Endothelial cell of umbilical vein (primary cell): ENCODE results near the gene HNRNPL. TPM values are rescaled to one million over a fixed set of nuclear protein-coding genes. Genes with fewer than 3 reads are reported as not detected.

Source experiments
- BruUV-seq: library from RNA; stranded (reverse); fragments of 400-500 nt; replicated peaks from 2 replicates; lab custom pipeline; 2021; lab: Mats Ljungman, UMichigan
- CTCF ChIA-PET: fragments of 300-600, 350-600 bp; sonication (Branson Sonifier 250); formaldehyde crosslinking; loops from one replicate; lab custom pipeline; 2021; ENCODE audit warnings: antibody characterized with exemption, inconsistent platforms; lab: Charles Lee
- POLR2A ChIA-PET: fragments of 300-600, 350-600 bp; sonication (Branson Sonifier 250); formaldehyde crosslinking; loops from one replicate; lab custom pipeline; 2021; ENCODE audit warnings: antibody characterized with exemption, inconsistent platforms; lab: Charles Lee
- DNase-seq: peaks from one replicate; pipeline ENCODE4 v3.0.0-alpha.2; 2011; ENCODE audit warnings: low read depth, low spot score
- FAIRE-seq: peaks from 2 replicates; lab custom pipeline; 2011; peaks lifted over from hg19 to GRCh38; lab: Jason Lieb, UNC
- H2AFZ ChIP-seq: 2 replicates; pipeline ENCODE4 v1.6.0; 2012; ENCODE audit warnings: low read depth, low read length, control low read depth, inconsistent platforms
- H3K27ac ChIP-seq: 2 replicates; pipeline ENCODE4 v1.5.1; 2011; ENCODE audit warnings: low read depth, mild to moderate bottlenecking, control low read depth, low read length, moderate library complexity; ENCODE audit not compliant: insufficient read depth
- H3K27me3 ChIP-seq, 2 experiments: 2 replicates each; pipeline versions ENCODE4 v1.6.0 to v1.6.1; 2011; ENCODE audit warnings: low read length in 2 of 2, mixed read lengths in 1 of 2; ENCODE audit not compliant: control insufficient read depth in 2 of 2, insufficient read depth in 2 of 2
- H3K36me3 ChIP-seq, 2 experiments: 2 replicates in 1 of 2; 3 replicates in 1 of 2; pipeline ENCODE4 v1.5.1; 2011; ENCODE audit warnings: low read length in 2 of 2, mild to moderate bottlenecking in 1 of 2, moderate library complexity in 1 of 2; ENCODE audit not compliant: control insufficient read depth in 2 of 2, insufficient read depth in 2 of 2; ENCODE audit errors: extremely low read depth in 1 of 2
- H3K4me1 ChIP-seq: 3 replicates; pipeline ENCODE4 v1.5.1; 2011; ENCODE audit warnings: mild to moderate bottlenecking, low read length; ENCODE audit not compliant: control insufficient read depth, insufficient read depth; ENCODE audit errors: extremely low read depth
- H3K4me2 ChIP-seq: 2 replicates; pipeline ENCODE4 v1.6.1; 2011; ENCODE audit warnings: low read length, control low read depth, mixed read lengths; ENCODE audit not compliant: insufficient read depth
- H3K4me3 ChIP-seq, 3 experiments: fragments of 200-600 bp in 1 of 3; sonication (generic), shearing (Covaris generic) in 1 of 3; replicated peaks in 1 of 3; 2 replicates each; pipeline ENCODE4 v1.5.1; 2011 to 2016; ENCODE audit warnings: control low read depth in 3 of 3, low read length in 3 of 3, mild to moderate bottlenecking in 2 of 3, inconsistent platforms in 1 of 3, low read depth in 1 of 3, moderate library complexity in 1 of 3; ENCODE audit not compliant: insufficient read depth in 1 of 3
- H3K79me2 ChIP-seq: 2 replicates; pipeline ENCODE4 v1.6.0; 2012; ENCODE audit warnings: low read length, inconsistent platforms; ENCODE audit not compliant: control insufficient read depth, insufficient read depth
- H3K9ac ChIP-seq: replicated peaks from 2 replicates; pipeline ENCODE3; 2011; ENCODE audit warnings: low read length, control low read depth; ENCODE audit not compliant: insufficient read depth; ENCODE audit errors: extremely low read depth
- H3K9me1 ChIP-seq: replicated peaks from 3 replicates; pipeline ENCODE4 v1.6.0; 2011; ENCODE audit warnings: mild to moderate bottlenecking, low read length; ENCODE audit not compliant: control insufficient read depth, insufficient read depth; ENCODE audit errors: extremely low read depth
- H3K9me3 ChIP-seq: replicated peaks from 2 replicates; pipeline ENCODE4 v1.5.1; 2012; ENCODE audit warnings: low read length, inconsistent platforms; ENCODE audit not compliant: control insufficient read depth, insufficient read depth
- H4K20me1 ChIP-seq: replicated peaks from 2 replicates; pipeline ENCODE3; 2011; ENCODE audit warnings: mild to moderate bottlenecking, low read length; ENCODE audit not compliant: control insufficient read depth, insufficient read depth; ENCODE audit errors: extremely low read depth
- GATA2 ChIP-seq: IDR thresholded peaks from 2 replicates; pipeline ENCODE4 v1.7.0; 2011; ENCODE audit warnings: low read depth, mild to moderate bottlenecking, moderate library complexity, mixed read lengths, low read length; ENCODE audit not compliant: insufficient read length, insufficient read depth
- JUN ChIP-seq: IDR thresholded peaks from 2 replicates; pipeline ENCODE4 v1.6.1; 2011; ENCODE audit warnings: borderline replicate concordance, low read depth; ENCODE audit not compliant: insufficient read length, insufficient read depth
- MAX ChIP-seq: IDR thresholded peaks from 2 replicates; pipeline ENCODE4 v1.6.1; 2011; ENCODE audit not compliant: insufficient read depth, insufficient read length
- MYC ChIP-seq: IDR thresholded peaks from one replicate; pipeline ENCODE4 v1.6.1; 2011; ENCODE audit warnings: mild to moderate bottlenecking, low read depth, low read length
- POLR2A ChIP-seq: IDR thresholded peaks from 2 replicates; pipeline ENCODE4 v1.6.1; 2012; ENCODE audit warnings: low read depth, mild to moderate bottlenecking, control low read depth, low read length
- POLR2AphosphoS5 ChIP-seq: IDR thresholded peaks from 2 replicates; pipeline ENCODE4 v1.6.1; 2012; ENCODE audit warnings: low read depth, mild to moderate bottlenecking, control low read depth, low read length, moderate library complexity; ENCODE audit not compliant: insufficient read depth
- dilution Hi-C: fragments of 300-500 bp; cut with MboI; formaldehyde crosslinking; loops from one replicate; pipeline ENCODE4 v1.15.0; 2019; ENCODE audit warnings: low sequenced_read_pairs; ENCODE audit not compliant: extremely low pct_ligation_motif_present
- intact Hi-C: fragments of 100-400 bp; cut with micrococcal nuclease; formaldehyde crosslinking; loops from one replicate; pipeline ENCODE4 v1.10.0; 2022
- polyA plus RNA-seq, 4 experiments: library from polyadenylated mRNA; depleted of rRNA in 3 of 4; stranded (reverse) in 3 of 4; unstranded in 1 of 4; fragments of >200 nt; gene quantifications; 2 replicates each; pipeline versions ENCODE4 v1.2.1 to v1.2.3, GENCODE V29; 2011 to 2012; ENCODE audit warnings: missing spikeins in 1 of 4
- total RNA-seq: library from RNA; stranded (reverse); gene quantifications from 2 replicates; pipeline ENCODE4 v1.2.3, GENCODE V29; 2021
- TF ChIP-seq, protein P1 (sequence below), 2 donors: IDR thresholded peaks; 1 replicate in 1 of 2; 2 replicates in 1 of 2; pipeline ENCODE4 v1.5.1; 2011; ENCODE audit warnings: low read length in 2 of 2, mild to moderate bottlenecking in 2 of 2, moderate library complexity in 2 of 2, control low read depth in 1 of 2, inconsistent platforms in 1 of 2, low read depth in 1 of 2; ENCODE audit not compliant: insufficient read depth in 1 of 2; ENCODE audit errors: extremely low read depth in 1 of 2

Gene HNRNPL
- total and polyA plus RNA-seq, 2 donors (not counting 3 experiments of a cell fraction or from before 2014, with no cell fraction given), result 305 to 451 TPM

- H4K20me1 ChIP-seq, result no peaks in the 10 kb centered on the region
- no peaks in the 10 kb centered on the region for H3K9me3 ChIP-seq
- no peaks in the 10 kb centered on the region for H3K9me1 ChIP-seq
- H3K4me2 ChIP-seq, result no peak overlapping the region
- no peak overlapping the region for H2AFZ ChIP-seq
- no peak overlapping the region for H3K9ac ChIP-seq
- CTCF ChIA-PET, result interaction anchor here (0.8 to 1.5 kb wide), 2 partner anchors 28 to 46 kb away, joined by 3 read pairs; no protein-coding TSS in a partner anchor
- no TSS peak for BruUV-seq
- TF ChIP-seq POLR2AphosphoS5, result no peak
- TF ChIP-seq JUN, result no peak
- TF ChIP-seq, protein P1, sequence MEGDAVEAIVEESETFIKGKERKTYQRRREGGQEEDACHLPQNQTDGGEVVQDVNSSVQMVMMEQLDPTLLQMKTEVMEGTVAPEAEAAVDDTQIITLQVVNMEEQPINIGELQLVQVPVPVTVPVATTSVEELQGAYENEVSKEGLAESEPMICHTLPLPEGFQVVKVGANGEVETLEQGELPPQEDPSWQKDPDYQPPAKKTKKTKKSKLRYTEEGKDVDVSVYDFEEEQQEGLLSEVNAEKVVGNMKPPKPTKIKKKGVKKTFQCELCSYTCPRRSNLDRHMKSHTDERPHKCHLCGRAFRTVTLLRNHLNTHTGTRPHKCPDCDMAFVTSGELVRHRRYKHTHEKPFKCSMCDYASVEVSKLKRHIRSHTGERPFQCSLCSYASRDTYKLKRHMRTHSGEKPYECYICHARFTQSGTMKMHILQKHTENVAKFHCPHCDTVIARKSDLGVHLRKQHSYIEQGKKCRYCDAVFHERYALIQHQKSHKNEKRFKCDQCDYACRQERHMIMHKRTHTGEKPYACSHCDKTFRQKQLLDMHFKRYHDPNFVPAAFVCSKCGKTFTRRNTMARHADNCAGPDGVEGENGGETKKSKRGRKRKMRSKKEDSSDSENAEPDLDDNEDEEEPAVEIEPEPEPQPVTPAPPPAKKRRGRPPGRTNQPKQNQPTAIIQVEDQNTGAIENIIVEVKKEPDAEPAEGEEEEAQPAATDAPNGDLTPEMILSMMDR (IDR thresholded peaks at IDR 0.05; ENCODE audit: extremely low read depth in 1 of 2, insufficient read depth in 1 of 2, low read depth in 1 of 2, low read length in 2 of 2), result no peak
- no peak for TF ChIP-seq GATA2
- no peak for TF ChIP-seq POLR2A
- TF ChIP-seq MYC, result no peak
- TF ChIP-seq MAX, result no peak
- no peak for FAIRE-seq
- POLR2A ChIA-PET, result interaction anchor here (0.9 to 1.2 kb wide), 2 partner anchors 8 to 9 kb away, joined by 3 read pairs; partner anchors contain the start of gene ECH1
- H3K27me3 ChIP-seq, result no peaks in the 10 kb centered on the region
- H3K4me3 ChIP-seq, result no peak overlapping the region
- no peak for DNase-seq
- peaks cover 49% of the 10 kb centered on the region for H3K79me2 ChIP-seq
- peaks cover 59 to 88% of the 10 kb centered on the region in 2 experiments for H3K36me3 ChIP-seq
- no peaks in the 10 kb centered on the region for H3K4me1 ChIP-seq
- intact Hi-C loops (no loop called here), dilution Hi-C loops (no loop called here)
- no peak overlapping the region for H3K27ac ChIP-seq
Observed at GRCh38 chr19:38841180-38841766, 8.5 kb downstream of the HNRNPL start.
